GM23248 (cell line): ENCODE data around the gene SLC2A4.

Experiments
- EZH2 ChIP-seq: fragments of 200-600 bp; sonication (generic); IDR thresholded peaks from 2 replicates; pipeline ENCODE4 v1.6.1; 2018; ENCODE audit warnings: antibody characterized with exemption, mild to moderate bottlenecking; ENCODE audit not compliant: insufficient read depth, poor library complexity, severe bottlenecking
- EZH2phosphoT487 ChIP-seq: fragments of 200-600 bp; sonication (generic); IDR thresholded peaks from 2 replicates; pipeline ENCODE4 v1.6.1; 2018; ENCODE audit warnings: antibody characterized with exemption, moderate library complexity, mild to moderate bottlenecking, low read depth; ENCODE audit not compliant: insufficient read depth

- no peak for TF ChIP-seq EZH2
- no peak for TF ChIP-seq EZH2phosphoT487
These were observed 49.4 kb upstream of the SLC2A4 start for GRCh38 chr17:7232114-7232513.
